GM12878 (cell line): ENCODE results near the gene CCR3. TPM values are rescaled to one million over a fixed set of nuclear protein-coding genes. Genes with fewer than 3 reads are reported as not detected.
A peak's percentile ranks its signal among the peaks of the same experiment; 100 is the strongest.

Experiments used
- ATAC-seq: fragments of 200-7000 bp; cut with Tn5 transposase; 3 replicates; pipeline ENCODE4 v1.9.1; 2020; ENCODE audit warnings: mild to moderate bottlenecking, moderate library complexity
- BruUV-seq: library from RNA; stranded (reverse); fragments of 400-500 nt; replicated peaks from 2 replicates; lab custom pipeline; 2021; lab: Mats Ljungman, UMichigan
- CTCF ChIA-PET: fragments of 300-600 bp; sonication (Branson Sonifier 250); formaldehyde crosslinking; extraction: SDS; loops from one replicate; lab custom pipeline; 2021; ENCODE audit warnings: inconsistent platforms; lab: Yijun Ruan, JAX
- POLR2A ChIA-PET: fragments of 350-600 bp; formaldehyde crosslinking; extraction: SDS; loops from one replicate; lab custom pipeline; 2021; ENCODE audit warnings: inconsistent platforms; lab: Charles Lee
- RAD21 ChIA-PET: fragments of 300-600 bp; sonication (Branson Sonifier 250); formaldehyde crosslinking; loops from one replicate; lab custom pipeline; 2023; ENCODE audit warnings: antibody characterized with exemption; ENCODE audit not compliant: unreplicated experiment; lab: Charles Lee
- SMC1A ChIA-PET: fragments of 300-600 bp; sonication (Branson Sonifier 250); formaldehyde crosslinking; loops from one replicate; lab custom pipeline; 2023; ENCODE audit not compliant: unreplicated experiment, uncharacterized antibody; lab: Charles Lee
- DNase-seq: peaks from one replicate; pipeline ENCODE4 v3.0.0-alpha.2; 2011; ENCODE audit warnings: low read depth, low spot score
- FAIRE-seq: peaks from 3 replicates; lab custom pipeline; 2011; peaks lifted over from hg19 to GRCh38; lab: Jason Lieb, UNC
- H2AFZ ChIP-seq: 2 replicates; pipeline ENCODE4 v1.6.0; 2011; ENCODE audit warnings: low read depth, low read length, control low read depth; ENCODE audit not compliant: control insufficient read depth
- H3K27ac ChIP-seq: 2 replicates; pipeline ENCODE4 v1.5.1; 2011; ENCODE audit warnings: control low read depth; ENCODE audit not compliant: control insufficient read depth, insufficient read depth
- H3K27me3 ChIP-seq, 2 experiments: replicated peaks in 1 of 2; 2 replicates each; pipeline versions ENCODE4 v1.6.0 to v1.6.1; 2011; ENCODE audit warnings: low read length in 1 of 2; ENCODE audit not compliant: control insufficient read depth in 2 of 2, insufficient read depth in 2 of 2
- H3K36me3 ChIP-seq, 2 experiments: 2 replicates each; pipeline ENCODE4 v1.5.1; 2011; ENCODE audit warnings: low read length in 1 of 2; ENCODE audit not compliant: control insufficient read depth in 2 of 2, insufficient read depth in 2 of 2
- H3K4me1 ChIP-seq: 2 replicates; pipeline ENCODE4 v1.6.1; 2011; ENCODE audit warnings: mild to moderate bottlenecking, low read length, moderate library complexity, mixed read lengths; ENCODE audit not compliant: control insufficient read depth, insufficient read depth
- H3K4me2 ChIP-seq: 2 replicates; pipeline ENCODE4 v1.6.0; 2011; ENCODE audit warnings: control low read depth; ENCODE audit not compliant: control insufficient read depth, insufficient read depth
- H3K4me3 ChIP-seq: fragments of 200-600 bp; sonication (generic); 2 replicates; pipeline ENCODE4 v1.5.1; 2016
- H3K79me2 ChIP-seq: 2 replicates; pipeline ENCODE4 v1.6.0; 2011; ENCODE audit warnings: low read length; ENCODE audit not compliant: control insufficient read depth, insufficient read depth
- H3K9ac ChIP-seq: 2 replicates; pipeline ENCODE4 v1.8.0; 2011; ENCODE audit warnings: low read length, control low read depth, mixed read lengths; ENCODE audit not compliant: control insufficient read depth, insufficient read depth
- H3K9me3 ChIP-seq: replicated peaks from 3 replicates; pipeline ENCODE4 v1.5.1; 2011; ENCODE audit warnings: mild to moderate bottlenecking, low read length; ENCODE audit not compliant: control insufficient read depth, insufficient read depth
- H4K20me1 ChIP-seq: 2 replicates; pipeline ENCODE4 v1.6.0; 2011; ENCODE audit not compliant: control insufficient read depth, insufficient read depth
- CREM ChIP-seq: IDR thresholded peaks from 2 replicates; pipeline ENCODE4 v1.6.1; 2014; ENCODE audit warnings: antibody characterized with exemption, low read depth
- RAD21 ChIP-seq: IDR thresholded peaks from 2 replicates; pipeline ENCODE4 v1.6.1; 2011; ENCODE audit warnings: mild to moderate bottlenecking, low read depth, low read length, moderate library complexity; ENCODE audit not compliant: insufficient read depth
- SMC3 ChIP-seq: IDR thresholded peaks from 2 replicates; pipeline ENCODE4 v1.6.1; 2011; ENCODE audit warnings: low read length, improper control_type of control experiment, borderline replicate concordance
- WGBS: methylation state at CpG from one replicate; pipeline ENCODE4 v1.1.6; 2016; ENCODE audit warnings: low lambda C conversion rate; ENCODE audit not compliant: insufficient replicate concordance, insufficient coverage; ENCODE audit errors: missing lambda C conversion rate; 5-methylcytosine and 5-hydroxymethylcytosine counted together
- in situ Hi-C: fragments of 300-500 bp; cut with MboI; formaldehyde crosslinking; loops from 9 replicates; pipeline ENCODE4 v1.14.3; 2018; ENCODE audit warnings: mixed read lengths
- intact Hi-C: fragments of 100-400 bp; cut with micrococcal nuclease; formaldehyde crosslinking; loops from one replicate; pipeline ENCODE4 v1.14.2; 2022; ENCODE audit not compliant: unreplicated experiment
- polyA plus RNA-seq, 11 experiments: library from polyadenylated mRNA; depleted of rRNA in 4 of 11; unstranded in 6 of 11; stranded (reverse) in 5 of 11; fragments of >200 nt; fragmentation: Nextera tagmentation in 4 of 11; fragmentation: Illumina TruSeq in 1 of 11; extraction: Ambion mirVana in 4 of 11; extraction: Trizol in 1 of 11; gene quantifications; 1 replicate in 1 of 11; 2 replicates in 10 of 11; pipeline versions ENCODE4 v1.2.1 to v1.2.3, GENCODE V29; 2011 to 2016; ENCODE audit warnings: inconsistent platforms in 2 of 11, missing spikeins in 2 of 11, low read depth in 1 of 11
- total RNA-seq, 4 experiments: library from RNA; depleted of rRNA in 3 of 4; stranded (reverse); fragments of >200 nt in 3 of 4; fragmentation: Illumina TruSeq in 1 of 4; extraction: Trizol in 1 of 4; gene quantifications; 2 replicates each; pipeline versions ENCODE4 v1.2.1 to v1.2.3, GENCODE V29; 2013 to 2021

Gene CCR3
- total and polyA plus RNA-seq, 10 of the 15 experiments (the other 5 are each of a cell fraction or from before 2014, with no cell fraction given) = 0.13 to 0.78 (median 0.41) TPM; not detected in 1

DNA sequence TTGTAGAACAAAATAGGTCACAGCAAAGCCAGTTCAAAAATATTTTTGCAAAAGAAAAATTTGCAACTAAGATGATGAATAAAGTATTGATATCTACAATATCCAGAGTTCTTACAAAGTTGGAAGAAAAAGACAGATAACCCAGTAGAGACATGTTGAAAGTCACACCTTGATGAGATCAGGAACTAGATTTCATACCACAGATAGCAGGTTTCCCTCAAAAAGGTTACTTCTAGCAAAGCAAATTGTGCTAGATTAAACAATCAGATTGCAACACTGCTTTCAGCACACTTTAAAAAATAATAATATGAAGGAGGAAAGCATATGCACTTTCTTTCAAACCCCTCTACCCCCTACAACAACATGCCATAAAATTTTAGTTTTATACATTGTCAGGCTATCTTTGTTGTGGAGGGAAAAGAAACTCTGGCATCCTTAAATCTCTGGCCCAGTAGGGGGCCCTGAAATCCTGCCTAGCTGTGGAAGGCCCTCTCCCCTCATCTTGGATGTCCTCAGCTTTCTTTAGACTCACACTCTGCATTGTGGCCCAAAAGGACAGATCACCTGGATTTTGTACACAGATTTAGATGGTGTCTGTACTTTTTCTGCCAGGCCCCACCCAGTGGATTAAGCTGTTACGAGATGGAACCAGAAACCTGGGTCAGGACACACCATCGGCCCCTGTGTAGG is 50.9 kb downstream of the CCR3 start:
- WGBS = 95% methylated on average over 2 of the region's 2 CpGs
- no TSS peak for BruUV-seq
- no peaks in the 10 kb centered on the region for H3K36me3 ChIP-seq
- POLR2A ChIA-PET = interaction anchor here (0.7 to 1.3 kb wide), 2 partner anchors 78 to 80 kb away, joined by 3 read pairs; no protein-coding TSS in a partner anchor
- no peak overlapping the region for H3K9ac ChIP-seq
- no peaks in the 10 kb centered on the region for H3K9me3 ChIP-seq
- H3K4me3 ChIP-seq = no peak overlapping the region
- peak overlapping the region; percentile 56 for H3K4me2 ChIP-seq
- H3K27me3 ChIP-seq = no peaks in the 10 kb centered on the region
- RAD21 ChIA-PET = interaction anchor here (0.8 to 5.7 kb wide), 13 partner anchors 10 to 89 kb away, joined by 3 to 65 read pairs (median 4); partner anchors contain the start of genes CCR1 and CCR5
- in situ Hi-C loops = no loop called here
- H3K4me1 ChIP-seq = peaks cover 41% of the 10 kb centered on the region
- no peak for FAIRE-seq
- ATAC-seq = peak; percentile 8; the same call in 2 of the 3 replicates
- TF ChIP-seq CREM = no peak
- TF ChIP-seq RAD21 = peak; percentile 34
- TF ChIP-seq SMC3 = peak; percentile 16; the same call in 1 of the 2 replicates
- no peaks in the 10 kb centered on the region for H3K79me2 ChIP-seq
- CTCF ChIA-PET = interaction anchor here (0.7 to 6.2 kb wide), 13 partner anchors 9 to 201 kb away, joined by 3 to 75 read pairs (median 4); partner anchors contain the start of gene CCR5
- no peak overlapping the region for H2AFZ ChIP-seq
- peak overlapping the region; percentile 17; the same call in 1 of the 2 replicates for H3K27ac ChIP-seq
- intact Hi-C loops = no loop called here
- SMC1A ChIA-PET = interaction anchor here (0.8 to 5.9 kb wide), 13 partner anchors 9 to 213 kb away, joined by 3 to 91 read pairs (median 6); partner anchors contain the start of genes CCR1 and CCR5
- DNase-seq = no peak
- no peaks in the 10 kb centered on the region for H4K20me1 ChIP-seq
